ENCODE measurements around the gene MRPS23.

Gene MRPS23

DNA sequence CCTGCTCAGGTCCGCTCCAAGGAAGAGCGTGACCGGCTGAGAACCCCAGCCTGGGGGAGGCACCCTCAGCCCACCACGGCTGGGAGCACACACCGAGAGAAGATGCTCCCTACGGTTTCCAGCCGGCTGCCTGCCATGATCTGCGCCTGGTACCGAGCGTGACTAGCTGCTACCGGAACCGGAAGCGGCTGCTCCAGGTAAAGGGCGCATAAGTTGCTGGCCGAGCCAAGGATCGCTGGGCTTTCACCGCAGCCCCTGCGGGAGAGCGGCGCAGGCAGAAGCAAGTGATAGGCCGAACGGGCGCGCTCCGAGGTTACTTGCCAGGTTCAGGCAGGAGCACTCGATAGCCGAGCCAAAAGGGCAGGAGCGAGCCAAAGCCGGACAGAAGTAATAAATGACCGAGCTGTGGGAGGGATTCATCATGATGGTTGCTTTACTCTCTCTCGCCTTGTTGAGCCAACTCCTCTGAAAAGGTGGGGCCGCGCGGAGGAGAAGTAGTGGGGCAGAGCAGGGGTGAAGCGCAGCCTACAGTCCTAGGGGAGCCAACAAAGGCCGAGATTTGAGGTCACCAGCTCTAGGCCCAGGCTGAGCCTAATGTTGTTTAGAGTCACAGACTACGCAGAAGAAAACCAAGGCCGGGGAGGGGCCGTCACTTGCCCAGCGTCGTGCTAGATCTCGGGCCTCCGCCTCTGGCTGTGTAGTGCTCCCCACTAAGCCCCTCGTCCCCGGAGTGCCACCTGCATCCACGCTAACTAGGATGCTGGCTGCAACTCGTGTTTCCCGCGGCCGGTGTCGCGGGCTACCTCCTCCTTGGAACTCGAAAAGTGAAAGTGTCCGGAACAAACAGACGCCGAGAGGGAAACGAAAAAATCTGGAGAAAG lies at the start of gene MRPS23:
Gene MRPS23 (minus strand): TSS at position 171 of the 881 bp plus-strand sequence. CDS start 34 bp downstream, at position 137.
- DNase-seq = peak; percentile 98

DNA sequence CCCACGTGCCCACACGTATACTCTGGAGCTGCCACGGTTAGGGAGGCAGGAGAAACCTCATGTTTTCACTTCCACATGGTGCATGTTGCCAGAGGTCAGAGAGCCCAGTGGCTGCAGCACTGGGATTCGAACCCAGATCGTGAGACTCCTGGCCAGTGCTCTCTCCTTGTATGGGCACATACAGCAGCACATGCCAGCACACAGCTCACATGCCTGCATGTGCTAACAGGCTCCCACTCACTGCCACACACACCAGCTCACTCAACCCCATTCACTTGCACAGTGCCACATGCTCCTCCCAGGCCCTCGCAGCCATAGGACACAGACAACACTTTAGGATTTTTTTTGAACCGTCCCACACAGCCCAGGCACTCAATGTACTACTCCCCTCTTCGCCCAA lies 49.5 kb upstream of the MRPS23 start:
- DNase-seq = no peak

GRCh38 chr17:57898487-57899311 lies 48.9 kb upstream of the MRPS23 start:
- peak; percentile 86 for DNase-seq

DNA sequence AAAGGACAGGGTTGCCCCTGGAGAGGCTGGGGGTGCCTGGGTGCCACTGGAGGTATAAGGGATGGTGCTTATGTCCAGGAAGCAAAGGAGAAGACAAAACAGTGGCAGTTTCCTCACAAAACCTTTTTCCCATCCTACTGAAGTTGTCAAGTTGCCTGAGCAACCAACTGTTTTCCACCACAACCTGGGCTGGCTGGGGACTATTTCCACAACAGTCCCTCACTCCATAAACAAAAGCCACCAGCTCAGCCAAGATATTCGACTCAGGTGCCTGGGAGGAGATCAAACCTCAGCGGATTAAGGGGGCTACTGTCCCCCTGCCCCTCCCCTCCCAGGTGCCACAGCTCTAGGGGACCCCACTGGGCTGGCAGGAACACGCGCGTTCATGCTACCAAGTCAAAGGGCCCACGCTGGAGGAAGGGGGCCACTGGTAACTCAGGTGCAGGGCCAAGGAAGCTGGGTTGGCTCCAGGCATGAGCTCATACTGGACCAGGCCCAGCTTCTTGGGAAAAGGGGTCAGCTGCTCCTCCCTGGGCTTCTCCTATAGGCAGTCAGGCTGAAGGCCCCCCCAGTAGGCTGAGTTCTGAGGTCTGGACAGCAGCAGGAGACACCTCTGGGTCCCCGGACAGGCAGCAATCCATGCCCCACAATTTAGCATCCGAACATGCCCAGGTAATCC lies 45.7 kb upstream of the MRPS23 start:
- no peak for DNase-seq

DNA sequence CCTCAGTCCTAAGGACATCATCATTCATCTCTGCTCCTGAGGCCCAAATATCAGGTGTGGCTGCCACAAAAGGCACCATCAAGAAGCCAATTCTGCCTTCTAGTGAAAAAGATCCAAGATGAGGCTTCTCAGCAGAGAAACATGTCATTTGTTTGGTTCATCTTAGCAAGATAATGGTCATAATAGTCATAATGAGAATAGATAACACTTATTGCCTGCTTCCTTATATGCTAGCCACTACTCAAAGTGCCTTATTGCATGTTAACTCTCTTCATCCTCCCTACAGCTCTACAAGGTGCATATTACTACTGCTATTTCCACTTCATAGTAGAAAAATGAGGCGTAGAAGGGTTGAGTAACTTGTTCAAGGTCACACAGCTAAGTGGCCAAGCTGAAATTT lies 45.0 kb upstream of the MRPS23 start:
- DNase-seq = no peak

DNA sequence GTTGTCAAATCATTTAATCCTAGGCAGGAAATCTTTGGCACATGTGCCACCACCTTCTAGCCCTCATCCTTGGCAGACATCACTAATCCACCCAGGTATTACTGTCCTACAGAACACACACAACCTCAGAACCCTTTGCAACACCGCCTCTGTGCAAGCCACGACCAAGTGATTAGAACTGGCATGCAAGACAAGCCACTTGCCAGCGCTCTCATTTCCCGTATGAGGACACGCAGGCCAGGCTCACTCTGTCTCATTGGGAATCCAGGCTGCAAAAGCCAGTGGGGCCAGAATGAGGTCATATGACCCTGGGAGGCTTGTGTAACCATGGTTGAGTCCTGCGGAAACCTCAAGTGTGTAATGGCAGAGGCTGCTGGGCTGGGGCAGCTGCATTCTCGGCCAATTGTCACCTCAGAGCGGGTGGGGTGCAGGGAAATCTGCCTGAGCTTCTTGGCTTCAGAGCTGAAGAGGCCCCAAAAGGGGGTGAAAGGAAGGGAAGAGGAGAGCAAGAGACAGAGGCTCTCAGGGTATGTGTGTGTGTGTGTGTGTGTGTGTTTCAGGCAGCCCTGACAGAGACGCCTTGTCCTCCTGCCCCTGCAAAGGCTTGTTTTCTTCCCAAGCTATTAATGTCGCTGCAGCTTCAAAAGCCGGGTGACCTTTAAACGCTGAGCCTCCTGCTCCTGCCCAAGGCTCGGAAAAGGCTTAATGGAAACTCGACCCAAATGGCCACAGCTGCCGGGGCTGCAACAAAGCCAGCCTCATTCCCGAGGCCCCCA lies 43.2 kb upstream of the MRPS23 start:
- peak; percentile 97 for DNase-seq

GRCh38 chr17:57892146-57892819 lies 42.4 kb upstream of the MRPS23 start:
- DNase-seq = peak; percentile 87

DNA sequence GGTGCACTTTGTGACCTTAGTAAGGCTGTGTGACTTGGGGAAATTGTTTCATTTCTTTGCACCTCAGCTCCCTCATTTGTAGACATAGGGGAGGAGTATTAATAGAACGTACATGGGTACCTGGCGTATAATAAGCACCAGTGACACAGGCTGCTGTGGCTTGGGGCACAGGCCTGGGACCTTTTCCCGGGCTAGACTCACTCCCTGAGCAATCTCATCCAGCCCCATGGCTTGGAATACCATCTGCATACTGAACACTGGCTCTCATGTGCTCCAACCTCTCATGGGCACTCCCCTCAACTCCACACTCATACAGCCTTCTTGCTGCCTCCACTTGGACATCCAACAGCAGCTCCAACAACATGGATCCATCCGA lies 41.0 kb upstream of the MRPS23 start:
- DNase-seq = no peak

- peak; percentile 69 for DNase-seq
These were observed 40.3 kb upstream of the MRPS23 start for GRCh38 chr17:57889892-57890856.

GRCh38 chr17:57889252-57889651 lies 39.4 kb upstream of the MRPS23 start:
- no peak for DNase-seq

DNA sequence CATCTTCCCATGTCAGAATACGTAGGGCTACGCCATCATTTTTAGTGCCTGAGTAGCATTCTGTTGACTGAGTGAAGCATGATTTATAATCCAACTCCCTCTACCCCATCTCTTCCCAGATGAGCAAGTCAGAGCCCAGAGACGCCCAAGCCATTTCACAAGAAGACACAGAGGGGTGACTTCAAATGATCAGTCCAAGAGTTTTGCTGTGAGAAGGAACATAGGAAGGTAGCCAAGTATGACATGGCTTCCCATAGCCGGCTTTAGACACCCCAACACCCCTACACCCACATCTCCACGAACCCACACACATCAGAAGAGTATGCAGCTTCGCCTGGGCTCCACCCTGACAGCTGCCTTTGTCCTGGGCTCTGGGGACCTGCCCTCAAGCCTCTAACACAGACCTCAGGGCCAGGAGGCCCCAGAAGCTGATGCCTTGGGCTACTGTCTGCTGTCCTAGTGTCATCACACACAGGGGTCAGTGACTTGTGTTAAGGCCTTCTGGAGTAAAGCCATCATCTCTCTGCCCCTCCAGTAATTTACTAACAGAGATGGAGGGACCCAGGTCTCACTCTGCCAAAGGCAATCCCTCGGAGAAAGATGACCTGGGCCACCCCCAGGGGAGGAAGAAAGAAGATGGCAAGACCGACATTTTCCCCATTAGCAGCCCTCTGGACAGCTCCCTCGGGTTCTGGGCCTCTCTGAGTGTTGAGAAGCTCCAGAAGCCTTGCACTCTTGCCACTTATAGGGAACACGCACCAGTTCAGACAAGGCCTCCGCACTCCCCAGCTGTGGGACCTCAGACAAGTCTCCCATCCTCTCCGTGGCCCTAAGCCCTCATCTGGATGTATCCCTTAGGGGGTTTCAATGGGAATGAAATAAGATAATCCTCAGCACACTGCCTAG lies 38.7 kb upstream of the MRPS23 start:
- DNase-seq = no peak

DNA sequence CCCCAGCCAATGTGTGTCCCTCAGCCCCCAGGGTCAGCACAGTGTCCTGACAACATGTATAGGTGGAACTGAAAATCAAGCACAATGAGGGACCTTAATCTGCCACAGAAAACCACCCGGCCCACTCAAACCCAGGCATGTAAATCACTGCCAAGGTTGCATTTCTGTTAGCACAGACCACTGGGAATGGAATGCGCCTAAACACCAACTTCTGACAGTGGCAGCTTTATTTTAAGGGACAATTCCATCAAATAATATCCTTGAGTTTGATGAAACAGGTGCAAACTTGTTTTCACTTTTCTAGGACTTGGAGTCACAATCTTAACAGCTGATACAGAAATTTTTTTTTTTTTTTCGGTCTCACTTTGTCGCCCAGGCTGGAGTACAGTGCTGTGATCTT lies 37.3 kb upstream of the MRPS23 start:
- DNase-seq = no peak

DNA sequence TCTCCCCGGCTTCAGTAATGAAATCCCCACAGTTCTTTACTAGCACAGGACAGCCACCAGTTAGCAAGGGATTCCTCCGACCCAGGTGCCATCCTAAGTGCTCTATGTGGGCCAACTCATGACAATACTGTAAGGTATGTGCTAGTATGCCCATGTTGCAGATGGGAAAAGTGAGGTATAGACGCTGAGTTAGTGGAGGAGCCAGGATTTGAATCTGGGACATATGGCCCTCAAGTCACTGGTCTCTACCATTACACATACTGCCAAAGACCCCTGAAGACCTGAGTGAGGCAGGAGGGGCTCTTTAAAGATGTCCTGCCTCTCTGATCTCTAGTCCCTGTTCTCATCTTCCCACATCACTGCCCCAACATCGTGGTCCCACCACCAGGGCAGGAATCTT lies 36.2 kb upstream of the MRPS23 start:
- no peak for DNase-seq

DNA sequence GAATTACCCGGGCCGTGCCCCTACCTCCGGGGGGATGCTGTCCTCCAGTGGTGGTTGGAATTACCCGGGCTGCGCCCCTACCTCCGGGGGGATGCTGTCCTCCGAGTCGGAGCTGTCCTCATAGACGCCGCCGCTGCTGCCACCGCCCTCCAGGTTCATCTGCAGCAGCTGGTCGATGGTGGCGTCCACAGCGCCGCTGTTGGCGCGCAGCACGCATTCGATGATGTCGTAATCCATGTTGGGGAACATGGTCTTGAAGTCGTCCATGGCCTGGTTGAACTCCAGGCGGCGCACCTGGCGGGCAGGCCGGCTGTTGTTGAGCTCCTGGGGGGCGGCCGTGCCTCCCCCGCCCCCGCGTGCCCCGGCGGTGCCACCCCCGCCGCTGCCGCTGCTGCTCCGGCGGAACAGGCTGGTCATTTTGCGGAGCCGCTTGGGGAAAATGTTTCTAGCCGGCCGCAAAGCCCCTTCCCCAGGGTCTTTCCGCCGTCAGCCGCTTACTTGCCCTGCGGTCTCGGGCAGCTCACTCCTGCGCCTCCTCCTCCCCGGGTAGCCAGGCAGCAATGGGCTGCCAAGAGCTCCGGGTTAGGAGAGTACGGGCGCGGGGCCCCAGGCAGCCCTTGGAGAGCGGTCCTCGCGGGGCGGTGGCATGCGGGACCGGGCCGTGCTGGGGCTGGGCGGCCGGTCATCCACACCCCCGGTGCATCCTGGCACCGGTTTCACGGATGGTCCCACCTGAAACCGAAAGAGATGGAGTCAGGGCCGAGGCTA lies 35.5 kb upstream of the MRPS23 start:
- DNase-seq = no peak

DNA sequence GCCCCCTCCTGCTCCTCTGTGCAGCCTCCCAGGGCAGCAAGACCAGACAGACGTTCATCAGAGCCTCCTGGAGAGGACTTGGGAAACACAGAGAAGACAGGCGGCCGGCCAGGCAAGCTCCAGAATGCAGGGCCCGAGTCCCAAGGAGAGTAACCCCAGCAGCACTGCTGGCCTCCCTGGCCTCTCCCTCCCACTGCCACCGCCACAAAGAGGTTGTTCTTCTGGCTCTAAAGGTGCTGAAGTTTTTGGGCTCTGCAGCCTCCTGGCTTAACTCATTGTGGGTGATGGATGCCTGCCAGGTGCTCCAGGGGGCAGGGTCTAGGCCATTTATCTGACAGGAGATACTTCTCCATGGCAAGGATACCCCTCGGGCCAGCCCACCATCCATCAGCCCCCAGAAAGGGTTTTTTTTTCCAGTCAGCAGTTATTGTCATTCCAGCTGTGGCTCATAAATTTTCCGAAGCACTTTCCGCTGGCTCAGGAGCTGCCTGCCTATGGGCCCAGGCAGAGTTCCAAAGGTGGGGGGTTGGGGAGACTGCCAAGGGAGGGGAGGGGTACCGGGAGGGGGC lies 32.0 kb upstream of the MRPS23 start:
- peak; percentile 59 for DNase-seq

- peak; percentile 96 for DNase-seq
These were observed 31.3 kb upstream of the MRPS23 start for GRCh38 chr17:57881143-57881542.

GRCh38 chr17:57880086-57880456 lies 30.2 kb upstream of the MRPS23 start:
- no peak for DNase-seq

GRCh38 chr17:57879437-57880085 lies 29.7 kb upstream of the MRPS23 start:
- no peak for DNase-seq

Data from fibroblast of upper back skin (primary cell).